Adrenal gland (tissue), 5 donors: ENCODE data around the gene RHOB.

ENCODE experiments used
- CTCF ChIP-seq, 6 experiments: fragments of 450-650 bp in 4 of 6; fragments of 200-600 bp in 2 of 6; sonication (generic) in 1 of 6; IDR thresholded peaks; 1 replicate in 5 of 6; 2 replicates in 1 of 6; pipeline versions ENCODE4 v1.5.1 to v1.8.0; 2016 to 2021; ENCODE audit warnings: antibody characterized with exemption in 6 of 6, mild to moderate bottlenecking in 2 of 6, moderate library complexity in 1 of 6
- POLR2A ChIP-seq, 2 donors: fragments of 450-650 bp; IDR thresholded peaks; one replicate each; pipeline ENCODE4 v1.6.1; 2017; ENCODE audit warnings: antibody characterized with exemption in 2 of 2, mild to moderate bottlenecking in 2 of 2, moderate library complexity in 1 of 2
- donor health status: DM: no; HTN: no; CAD: no.

GRCh38 chr2:20449501-20450200 is 2.8 kb downstream of the RHOB start:
- TF ChIP-seq CTCF (IDR thresholded peaks at IDR 0.05) (peak in 4 of 6 experiments; percentile 21 to 49 (median 28)), POLR2A (IDR thresholded peaks at IDR 0.05) (peak; percentile 38 to 68)
